ENCODE measurements around the gene SART1.

The SART1 gene

GRCh38 chr11:65961267-65962140 is at the start of gene SART1:
TSS of gene SART1 (plus strand) at chr11:65961734. CDS start at chr11:65961781, 47 bp downstream.
- Histone ChIP-seq H3K27me3 (ENCODE audit: insufficient read depth, low read length) (no peaks in the 10 kb centered on the region), H3K9me3 (ENCODE audit: low read length) (no peaks in the 10 kb centered on the region), H3K4me3 (ENCODE audit: low read length) (peak within 1 kb of the TSS; percentile 62), H3K36me3 (ENCODE audit: insufficient read depth, low read length) (peaks cover 29% of the 10 kb centered on the region), H2AFZ (ENCODE audit: low read depth, low read length) (peak within 1 kb of the TSS; percentile 6), H3K4me1 (ENCODE audit: insufficient read depth, low read length) (peaks cover 13% of the 10 kb centered on the region)

- Histone ChIP-seq H3K4me3 (ENCODE audit: low read length) (no peak overlapping the region), H3K9me3 (ENCODE audit: low read length) (no peaks in the 10 kb centered on the region), H3K27me3 (ENCODE audit: insufficient read depth, low read length) (no peaks in the 10 kb centered on the region), H3K36me3 (ENCODE audit: insufficient read depth, low read length) (peaks cover 4% of the 10 kb centered on the region), H3K4me1 (ENCODE audit: insufficient read depth, low read length) (peaks cover 6% of the 10 kb centered on the region), H2AFZ (ENCODE audit: low read depth, low read length) (no peak overlapping the region)
Measured at GRCh38 chr11:65912845-65913244, 48.7 kb upstream of the SART1 start.

GRCh38 chr11:65915101-65915820 is 46.3 kb upstream of the SART1 start:
- Histone ChIP-seq H3K4me3 (ENCODE audit: low read length) (no peak overlapping the region), H3K27me3 (ENCODE audit: insufficient read depth, low read length) (no peaks in the 10 kb centered on the region), H2AFZ (ENCODE audit: low read depth, low read length) (no peak overlapping the region), H3K4me1 (ENCODE audit: insufficient read depth, low read length) (peaks cover 16% of the 10 kb centered on the region), H3K36me3 (ENCODE audit: insufficient read depth, low read length) (peaks cover 4% of the 10 kb centered on the region), H3K9me3 (ENCODE audit: low read length) (no peaks in the 10 kb centered on the region)

- Histone ChIP-seq H2AFZ (ENCODE audit: low read depth, low read length) (no peak overlapping the region), H3K36me3 (ENCODE audit: insufficient read depth, low read length) (peaks cover 4% of the 10 kb centered on the region), H3K9me3 (ENCODE audit: low read length) (no peaks in the 10 kb centered on the region), H3K4me3 (ENCODE audit: low read length) (no peak overlapping the region), H3K27me3 (ENCODE audit: insufficient read depth, low read length) (no peaks in the 10 kb centered on the region), H3K4me1 (ENCODE audit: insufficient read depth, low read length) (peaks cover 22% of the 10 kb centered on the region)
Measured at GRCh38 chr11:65915821-65916251, 45.7 kb upstream of the SART1 start.

GRCh38 chr11:65916391-65916790 is 45.1 kb upstream of the SART1 start:
- H3K9me3 ChIP-seq (ENCODE audit: low read length), result no peaks in the 10 kb centered on the region
- peaks cover 6% of the 10 kb centered on the region for H3K36me3 ChIP-seq (ENCODE audit: insufficient read depth, low read length)
- H2AFZ ChIP-seq (ENCODE audit: low read depth, low read length), result no peak overlapping the region
- no peak overlapping the region for H3K4me3 ChIP-seq (ENCODE audit: low read length)
- H3K27me3 ChIP-seq (ENCODE audit: insufficient read depth, low read length), result no peaks in the 10 kb centered on the region
- peaks cover 23% of the 10 kb centered on the region for H3K4me1 ChIP-seq (ENCODE audit: insufficient read depth, low read length)

GRCh38 chr11:65917077-65917433 is 44.5 kb upstream of the SART1 start:
- H3K36me3 ChIP-seq (ENCODE audit: insufficient read depth, low read length), result peaks cover 9% of the 10 kb centered on the region
- no peak overlapping the region for H3K4me3 ChIP-seq (ENCODE audit: low read length)
- no peak overlapping the region for H2AFZ ChIP-seq (ENCODE audit: low read depth, low read length)
- H3K4me1 ChIP-seq (ENCODE audit: insufficient read depth, low read length), result peaks cover 23% of the 10 kb centered on the region
- no peaks in the 10 kb centered on the region for H3K9me3 ChIP-seq (ENCODE audit: low read length)
- H3K27me3 ChIP-seq (ENCODE audit: insufficient read depth, low read length), result no peaks in the 10 kb centered on the region

- Histone ChIP-seq H3K4me1 (ENCODE audit: insufficient read depth, low read length) (peaks cover 23% of the 10 kb centered on the region), H3K27me3 (ENCODE audit: insufficient read depth, low read length) (no peaks in the 10 kb centered on the region), H3K9me3 (ENCODE audit: low read length) (no peaks in the 10 kb centered on the region), H3K4me3 (ENCODE audit: low read length) (peak overlapping the region; percentile 96), H2AFZ (ENCODE audit: low read depth, low read length) (no peak overlapping the region), H3K36me3 (ENCODE audit: insufficient read depth, low read length) (peaks cover 14% of the 10 kb centered on the region)
Measured at GRCh38 chr11:65917434-65918210, 43.9 kb upstream of the SART1 start.

GRCh38 chr11:65918211-65919140 is 43.1 kb upstream of the SART1 start, which contains the start of gene C11orf68:
TSS of gene C11orf68 (minus strand) at chr11:65919062. CDS start at chr11:65919031, 31 bp downstream.
- Histone ChIP-seq H3K4me3 (ENCODE audit: low read length) (peak within 1 kb of the TSS; percentile 96), H3K27me3 (ENCODE audit: insufficient read depth, low read length) (no peaks in the 10 kb centered on the region), H3K4me1 (ENCODE audit: insufficient read depth, low read length) (peaks cover 23% of the 10 kb centered on the region), H3K36me3 (ENCODE audit: insufficient read depth, low read length) (peaks cover 17% of the 10 kb centered on the region), H2AFZ (ENCODE audit: low read depth, low read length) (peak within 1 kb of the TSS; percentile 83), H3K9me3 (ENCODE audit: low read length) (no peaks in the 10 kb centered on the region)

GRCh38 chr11:65919141-65919572 is 42.4 kb upstream of the SART1 start, which contains the start of gene DRAP1:
TSS of gene DRAP1 (plus strand) at chr11:65919426. CDS start at chr11:65919502, 76 bp downstream.
- peak within 1 kb of the TSS; percentile 96 for H3K4me3 ChIP-seq (ENCODE audit: low read length)
- H3K9me3 ChIP-seq (ENCODE audit: low read length), result no peaks in the 10 kb centered on the region
- peaks cover 17% of the 10 kb centered on the region for H3K36me3 ChIP-seq (ENCODE audit: insufficient read depth, low read length)
- peak within 1 kb of the TSS; percentile 83 for H2AFZ ChIP-seq (ENCODE audit: low read depth, low read length)
- H3K4me1 ChIP-seq (ENCODE audit: insufficient read depth, low read length), result peaks cover 23% of the 10 kb centered on the region
- H3K27me3 ChIP-seq (ENCODE audit: insufficient read depth, low read length), result no peaks in the 10 kb centered on the region

GRCh38 chr11:65919573-65920371 is 41.8 kb upstream of the SART1 start:
- Histone ChIP-seq H3K9me3 (ENCODE audit: low read length) (no peaks in the 10 kb centered on the region), H3K27me3 (ENCODE audit: insufficient read depth, low read length) (no peaks in the 10 kb centered on the region), H2AFZ (ENCODE audit: low read depth, low read length) (peak overlapping the region; percentile 83), H3K36me3 (ENCODE audit: insufficient read depth, low read length) (peaks cover 17% of the 10 kb centered on the region), H3K4me1 (ENCODE audit: insufficient read depth, low read length) (peaks cover 23% of the 10 kb centered on the region), H3K4me3 (ENCODE audit: low read length) (peak overlapping the region; percentile 83)

GRCh38 chr11:65920372-65920802 is 41.1 kb upstream of the SART1 start:
- Histone ChIP-seq H3K9me3 (ENCODE audit: low read length) (no peaks in the 10 kb centered on the region), H3K36me3 (ENCODE audit: insufficient read depth, low read length) (peaks cover 17% of the 10 kb centered on the region), H3K4me1 (ENCODE audit: insufficient read depth, low read length) (peaks cover 23% of the 10 kb centered on the region), H3K27me3 (ENCODE audit: insufficient read depth, low read length) (no peaks in the 10 kb centered on the region), H2AFZ (ENCODE audit: low read depth, low read length) (no peak overlapping the region), H3K4me3 (ENCODE audit: low read length) (peak overlapping the region; percentile 83)

Measured in neuron (in vitro differentiated cells).